DOHH2 (cell line): Measurements from ENCODE around the gene JARID2.
"Not testable (repeated sequence)": the region's sequence is repeated elsewhere in the genome, so short reads cannot be mapped to it uniquely, and the experiment has no call there.

Experiments
- H3F3A ChIP-seq: fragments of 200-600 bp; sonication (generic), shearing (Covaris generic); 2 replicates; pipeline ENCODE4 v1.6.0; 2016; ENCODE audit warnings: antibody characterized with exemption, mild to moderate bottlenecking; ENCODE audit not compliant: control insufficient read depth, insufficient read depth
- H3K27ac ChIP-seq: fragments of 200-600 bp; sonication (generic); 2 replicates; pipeline ENCODE4 v1.5.1; 2014; ENCODE audit warnings: low read depth, mild to moderate bottlenecking, low read length, moderate library complexity
- H3K27me3 ChIP-seq: fragments of 200-600 bp; sonication (generic); 2 replicates; pipeline ENCODE4 v1.6.1; 2014; ENCODE audit warnings: mild to moderate bottlenecking, low read length, mixed read lengths; ENCODE audit not compliant: control insufficient read depth
- H3K36me3 ChIP-seq: fragments of 200-600 bp; sonication (generic); 2 replicates; pipeline ENCODE4 v1.6.1; 2014; ENCODE audit warnings: mild to moderate bottlenecking, low read length, moderate library complexity, mixed read lengths; ENCODE audit not compliant: control insufficient read depth
- H3K4me1 ChIP-seq: fragments of 200-600 bp; sonication (generic); 2 replicates; pipeline ENCODE4 v1.6.1; 2014; ENCODE audit warnings: mild to moderate bottlenecking, low read length, mixed read lengths; ENCODE audit not compliant: control insufficient read depth
- H3K4me2 ChIP-seq: fragments of 200-600 bp; sonication (generic); 2 replicates; pipeline ENCODE4 v1.6.0; 2014; ENCODE audit warnings: mild to moderate bottlenecking, low read length, moderate library complexity
- H3K4me3 ChIP-seq: fragments of 200-600 bp; sonication (generic); 2 replicates; pipeline ENCODE4 v1.5.1; 2014; ENCODE audit warnings: mild to moderate bottlenecking, low read length, mixed read lengths
- H3K79me2 ChIP-seq: fragments of 200-600 bp; sonication (generic); 2 replicates; pipeline ENCODE4 v1.6.1; 2014; ENCODE audit warnings: mild to moderate bottlenecking, low read length, mixed read lengths; ENCODE audit not compliant: control insufficient read depth
- H3K9me2 ChIP-seq: fragments of 200-600 bp; sonication (generic); replicated peaks from 2 replicates; pipeline ENCODE4 v1.6.1; 2014; ENCODE audit warnings: mild to moderate bottlenecking, low read length, mixed read lengths; ENCODE audit not compliant: control insufficient read depth
- H3K9me3 ChIP-seq: fragments of 200-600 bp; sonication (generic); 2 replicates; pipeline ENCODE4 v1.6.1; 2014; ENCODE audit warnings: antibody characterized with exemption, low read length, mixed read lengths; ENCODE audit not compliant: control insufficient read depth, insufficient read depth
- H4K20me1 ChIP-seq: fragments of 200-600 bp; sonication (generic); 2 replicates; pipeline ENCODE4 v1.6.0; 2014; ENCODE audit warnings: low read depth, mild to moderate bottlenecking, antibody characterized with exemption, low read length, moderate library complexity; ENCODE audit not compliant: control insufficient read depth, insufficient read depth
- CTCF ChIP-seq: fragments of 200-600 bp; sonication (generic); IDR thresholded peaks from one replicate; pipeline ENCODE4 v1.5.1; 2014; ENCODE audit warnings: antibody characterized with exemption, mild to moderate bottlenecking, low read depth, low read length; ENCODE audit not compliant: poor library complexity, severe bottlenecking
- EZH2phosphoT487 ChIP-seq: fragments of 200-600 bp; sonication (generic); IDR thresholded peaks from 2 replicates; pipeline ENCODE4 v1.6.1; 2017; ENCODE audit warnings: borderline replicate concordance, mild to moderate bottlenecking, antibody characterized with exemption, low read length, moderate library complexity, mixed read lengths

Gene JARID2

GRCh38 chr6:15288856-15289255 is 43.0 kb downstream of the JARID2 start:
- Histone ChIP-seq H3K4me3 (no peak overlapping the region), H3K9me3 (no peaks in the 10 kb centered on the region), H3K36me3 (no peaks in the 10 kb centered on the region), H3K4me1 (peaks cover 13% of the 10 kb centered on the region), H3F3A (no peaks in the 10 kb centered on the region), H4K20me1 (0 out of 2 replicates have a peak, but pooled peaks cover 3% of the 10 kb centered on the region), H3K9me2 (no peaks in the 10 kb centered on the region), H3K79me2 (peaks cover 18% of the 10 kb centered on the region), H3K27ac (no peak overlapping the region), H3K27me3 (no peaks in the 10 kb centered on the region), H3K4me2 (no peak overlapping the region)
- TF ChIP-seq CTCF (no peak), EZH2phosphoT487 (no peak)

- not testable (repeated sequence) for H4K20me1 ChIP-seq, H3K9me2 ChIP-seq, H3K9me3 ChIP-seq, H3K27ac ChIP-seq, H3F3A ChIP-seq, H3K36me3 ChIP-seq, H3K4me3 ChIP-seq, H3K4me2 ChIP-seq, H3K27me3 ChIP-seq
- H3K79me2 ChIP-seq: peaks cover 15% of the 10 kb centered on the region
- peaks cover 13% of the 10 kb centered on the region for H3K4me1 ChIP-seq
These were observed 43.6 kb downstream of the JARID2 start for GRCh38 chr6:15289456-15289855.

GRCh38 chr6:15290067-15290680 is 44.3 kb downstream of the JARID2 start:
- Histone ChIP-seq H3K4me1 (peaks cover 13% of the 10 kb centered on the region), H3K4me2 (no peak overlapping the region), H4K20me1 (0 out of 2 replicates have a peak, but pooled peaks cover 3% of the 10 kb centered on the region), H3K9me2 (no peaks in the 10 kb centered on the region), H3K27ac (no peak overlapping the region), H3K4me3 (no peak overlapping the region), H3F3A (no peaks in the 10 kb centered on the region), H3K27me3 (no peaks in the 10 kb centered on the region), H3K9me3 (no peaks in the 10 kb centered on the region), H3K79me2 (peaks cover 15% of the 10 kb centered on the region), H3K36me3 (no peaks in the 10 kb centered on the region)
- TF ChIP-seq CTCF (no peak), EZH2phosphoT487 (no peak)

GRCh38 chr6:15290962-15291704 is 45.3 kb downstream of the JARID2 start:
- Histone ChIP-seq H3K9me2 (no peaks in the 10 kb centered on the region), H3K4me1 (peaks cover 13% of the 10 kb centered on the region), H3K4me3 (no peak overlapping the region), H3K9me3 (no peaks in the 10 kb centered on the region), H3K79me2 (peaks cover 12% of the 10 kb centered on the region), H3K27me3 (no peaks in the 10 kb centered on the region), H4K20me1 (0 out of 2 replicates have a peak, but pooled peaks cover 3% of the 10 kb centered on the region), H3K4me2 (no peak overlapping the region), H3K27ac (no peak overlapping the region), H3K36me3 (no peaks in the 10 kb centered on the region), H3F3A (no peaks in the 10 kb centered on the region)
- no peak for TF ChIP-seq EZH2phosphoT487
- TF ChIP-seq CTCF: no peak
